ENCODE measurements around the gene PRKN.

The PRKN gene

DNA sequence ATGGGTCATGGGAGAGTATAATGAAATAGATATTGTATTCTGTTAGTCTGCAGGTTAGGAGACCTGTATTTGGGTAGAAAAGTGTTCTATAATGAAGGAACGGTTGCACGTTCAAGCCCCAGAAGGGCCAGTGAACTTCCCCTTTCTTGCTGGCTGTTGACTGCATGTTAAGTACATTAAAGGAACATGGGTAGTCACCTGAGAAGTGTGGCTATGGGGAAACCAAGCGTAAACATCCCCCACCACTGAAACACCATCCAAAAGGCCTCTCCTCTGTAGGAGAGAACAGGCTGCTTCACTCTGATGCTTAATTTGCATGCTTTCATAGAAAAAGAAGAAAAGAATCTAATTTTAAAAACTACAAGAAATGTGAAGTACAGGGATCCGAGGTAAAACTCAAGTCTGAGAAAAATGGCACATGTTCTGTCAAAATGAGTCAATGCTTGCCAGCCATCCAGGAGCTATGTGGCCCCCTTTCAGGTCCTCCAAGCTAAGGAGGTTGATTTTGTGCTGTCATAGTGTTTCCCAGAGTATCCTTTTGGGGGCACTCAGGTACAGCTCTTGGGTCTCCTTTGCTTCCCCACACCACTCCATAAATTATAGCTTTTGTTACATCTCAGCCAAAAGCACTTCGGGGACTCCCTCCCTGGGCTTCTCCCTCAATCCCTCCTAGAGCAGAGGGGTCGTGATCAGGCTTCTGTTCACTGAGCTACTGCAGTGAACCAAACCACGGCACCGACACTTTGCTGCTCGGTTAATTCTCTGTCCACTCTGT is 1170.0 kb downstream of the PRKN start:
- no peak for DNase-seq

DNA sequence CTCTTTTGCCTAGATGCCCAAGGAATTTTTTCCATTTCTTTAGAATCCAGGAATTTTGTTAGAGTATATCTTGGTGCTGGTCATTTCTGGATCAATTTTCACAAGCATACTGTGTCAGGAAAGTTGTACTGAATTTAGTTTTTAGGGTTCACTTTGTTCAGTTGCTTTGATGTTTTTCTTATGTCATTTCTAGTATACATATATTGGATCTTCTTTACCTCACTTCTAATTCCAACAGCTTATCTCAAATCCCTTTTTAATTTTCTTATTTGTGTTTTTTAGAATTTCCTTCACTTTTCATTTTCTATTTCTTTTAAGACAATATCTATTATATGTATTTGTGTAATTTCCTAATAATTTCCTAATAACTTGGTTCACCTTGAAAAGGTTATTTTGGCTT is 1172.7 kb downstream of the PRKN start:
- no peak for DNase-seq

DNA sequence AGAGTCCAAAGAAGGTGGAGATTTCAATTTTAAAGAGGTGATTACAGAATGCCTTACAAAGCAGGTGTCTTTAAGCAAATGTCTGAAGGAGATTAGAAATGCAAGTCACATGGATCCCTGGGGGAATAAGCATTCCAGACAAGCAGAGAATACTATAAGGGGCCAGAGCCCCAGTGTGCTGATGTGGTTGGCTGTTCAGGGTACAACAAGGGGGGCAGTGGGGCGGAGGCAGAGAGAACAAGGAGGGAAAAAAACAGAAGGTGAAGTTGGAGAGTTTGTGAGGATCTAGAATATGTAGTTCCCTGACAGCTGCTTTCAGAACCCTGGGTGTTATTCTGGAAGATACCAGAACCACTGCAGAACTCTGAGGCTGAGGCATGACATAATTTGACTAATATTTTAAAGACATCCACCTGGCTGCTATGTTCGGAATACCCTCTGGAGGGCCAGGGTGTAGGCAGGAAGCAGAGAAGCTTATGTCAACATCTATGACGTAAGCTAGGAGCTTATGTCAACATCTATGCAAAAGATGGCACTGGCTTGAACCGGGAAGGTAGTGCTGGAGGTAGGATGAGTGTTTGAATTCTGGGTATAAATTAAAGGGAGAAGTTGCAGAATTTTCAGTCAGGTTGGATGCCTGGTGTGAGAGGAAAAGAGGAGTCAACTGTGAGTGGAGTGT is 1177.5 kb downstream of the PRKN start:
- peak; percentile 49 for DNase-seq

DNA sequence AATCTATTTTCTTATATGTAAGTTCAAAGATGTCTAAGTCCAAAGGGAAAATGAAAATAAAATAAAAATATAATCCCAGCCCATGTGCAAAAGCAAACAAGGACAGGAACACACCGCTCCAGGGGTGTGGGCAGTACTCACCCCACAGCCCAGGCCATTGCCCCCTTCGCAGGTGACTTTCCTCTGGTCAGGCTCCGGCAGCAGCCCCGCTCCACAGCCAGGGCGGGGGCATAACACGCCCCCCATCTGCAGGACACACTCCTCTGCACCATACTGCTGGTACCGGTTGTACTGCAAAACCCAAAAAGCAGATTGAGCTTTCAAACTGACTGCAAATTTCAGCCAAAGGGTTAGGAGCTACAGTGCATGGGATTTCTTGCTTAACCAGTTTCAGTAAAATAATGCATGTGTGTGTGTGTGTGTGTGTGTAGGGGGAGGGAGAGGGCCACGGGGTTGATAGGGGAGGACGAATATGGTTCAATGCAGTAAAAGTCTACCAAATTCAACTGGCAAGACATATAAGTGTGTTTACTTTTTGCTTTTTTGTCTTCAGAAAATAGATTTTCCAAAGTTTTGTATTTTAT is 1178.8 kb downstream of the PRKN start:
- DNase-seq: no peak

DNA sequence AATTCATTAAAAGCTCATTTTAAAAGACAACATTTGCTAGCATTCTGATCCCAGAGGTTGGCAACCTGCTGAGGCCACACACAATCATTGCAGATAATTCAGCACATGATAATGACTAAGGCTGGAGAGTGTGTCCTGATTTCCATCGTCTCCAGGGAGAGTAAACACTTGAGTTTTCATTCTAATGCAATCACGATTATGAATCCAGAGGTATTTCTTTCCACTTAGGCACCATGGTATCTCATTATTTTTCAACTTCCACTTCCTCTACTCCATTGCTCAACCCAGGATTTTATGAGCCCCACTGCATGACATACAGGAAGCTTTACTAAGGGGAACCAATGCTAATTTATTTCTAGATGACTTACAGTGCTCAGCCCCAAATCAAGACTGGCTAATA is 1179.9 kb downstream of the PRKN start:
- DNase-seq: peak; percentile 13

DNA sequence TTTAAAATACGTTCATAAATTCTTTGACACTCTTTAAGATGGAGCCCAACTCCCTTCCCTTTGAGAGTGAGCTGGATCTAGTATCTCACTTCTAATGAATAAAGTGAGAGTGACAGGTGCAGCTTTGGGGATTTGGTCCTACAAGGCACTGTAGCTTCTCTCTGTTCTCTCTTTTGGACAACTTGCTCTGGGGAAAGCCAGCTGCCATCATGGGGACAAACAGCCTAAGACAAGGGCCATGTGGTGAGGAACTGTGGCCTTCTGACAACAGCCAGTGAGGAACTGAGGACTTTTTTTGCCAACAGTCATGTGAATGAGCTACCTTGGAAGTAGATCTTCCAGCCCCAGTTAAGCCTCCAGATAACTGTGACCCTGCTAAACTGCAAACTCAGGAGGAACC is 1180.9 kb downstream of the PRKN start:
- DNase-seq: no peak

DNA sequence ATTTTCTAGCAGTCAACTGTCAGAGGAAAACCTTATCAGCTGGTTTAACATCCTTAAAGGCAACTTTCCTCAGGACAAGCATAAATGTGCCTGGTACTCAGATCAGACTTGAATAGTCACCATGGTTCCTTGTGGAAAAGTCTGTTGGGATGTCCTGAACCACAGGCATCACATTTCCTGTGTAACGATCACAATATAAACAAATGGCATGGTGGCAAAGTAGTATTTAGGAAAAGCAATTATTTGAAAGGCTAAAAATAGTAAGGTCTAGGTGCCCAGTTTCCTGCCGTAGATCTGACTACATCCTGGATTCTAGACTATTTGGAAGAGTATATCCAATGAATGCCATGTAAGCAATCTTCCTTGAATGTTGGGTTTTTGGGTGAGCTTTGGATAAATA is 1181.8 kb downstream of the PRKN start:
- no peak for DNase-seq

DNA sequence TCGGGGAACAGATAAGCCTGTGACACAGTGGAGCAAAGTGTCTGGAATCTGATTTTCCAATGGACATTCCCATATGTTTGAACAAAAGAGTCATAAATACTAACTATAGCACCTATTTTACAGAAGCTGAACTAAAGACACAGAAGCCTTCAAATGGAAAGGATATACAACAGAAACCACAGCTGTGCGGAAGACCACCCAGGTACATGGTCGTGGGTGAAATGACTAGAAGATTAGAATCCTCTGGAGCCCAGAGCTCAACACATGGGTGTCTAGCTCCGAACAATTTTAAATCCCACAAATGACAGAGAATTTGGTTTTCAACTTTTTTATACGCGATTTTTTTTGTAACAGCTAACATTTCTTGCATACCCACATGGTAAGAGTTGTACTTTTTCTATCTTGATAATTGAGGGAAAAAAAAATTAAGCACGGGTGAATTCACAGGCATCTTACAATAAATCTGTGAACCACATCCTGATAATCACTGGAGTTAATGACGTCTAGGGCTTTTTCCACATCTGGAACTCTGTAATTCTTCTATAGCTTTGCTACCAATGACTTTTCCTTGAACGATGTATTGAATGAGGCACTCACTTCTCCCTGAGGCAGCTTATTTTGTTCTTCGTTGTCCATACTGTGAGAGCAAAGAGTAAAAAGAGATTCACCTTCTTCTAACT is 1182.6 kb downstream of the PRKN start:
- DNase-seq: no peak

DNA sequence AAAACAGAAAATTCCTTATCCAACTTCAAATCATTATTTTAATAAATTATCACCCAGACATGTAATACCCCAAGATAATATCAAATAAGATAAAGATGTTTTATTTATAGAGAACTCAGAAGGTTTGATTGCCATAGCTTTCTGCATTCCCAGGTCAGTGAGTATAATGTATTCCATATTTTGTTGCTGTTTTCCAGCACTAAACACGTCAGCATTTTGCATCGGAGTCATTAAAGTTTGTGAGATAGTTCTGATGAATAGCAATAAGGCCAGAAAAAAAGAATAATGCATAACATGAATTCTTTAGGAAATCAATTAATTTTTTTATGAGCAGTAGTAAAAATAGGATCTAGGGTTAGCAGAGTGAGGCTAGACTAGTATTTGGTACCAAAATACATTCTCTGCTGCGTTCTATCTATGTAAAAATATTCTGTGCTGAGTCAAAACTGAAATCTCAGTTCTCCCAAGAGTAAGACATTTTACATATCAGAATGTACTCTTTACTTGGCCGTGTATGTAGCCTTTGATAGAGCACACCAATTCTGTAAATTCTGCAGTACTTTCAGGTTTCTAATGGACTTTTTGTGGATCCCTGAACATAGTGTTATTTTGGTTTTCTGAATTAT is 1183.8 kb downstream of the PRKN start:
- no peak for DNase-seq

DNA sequence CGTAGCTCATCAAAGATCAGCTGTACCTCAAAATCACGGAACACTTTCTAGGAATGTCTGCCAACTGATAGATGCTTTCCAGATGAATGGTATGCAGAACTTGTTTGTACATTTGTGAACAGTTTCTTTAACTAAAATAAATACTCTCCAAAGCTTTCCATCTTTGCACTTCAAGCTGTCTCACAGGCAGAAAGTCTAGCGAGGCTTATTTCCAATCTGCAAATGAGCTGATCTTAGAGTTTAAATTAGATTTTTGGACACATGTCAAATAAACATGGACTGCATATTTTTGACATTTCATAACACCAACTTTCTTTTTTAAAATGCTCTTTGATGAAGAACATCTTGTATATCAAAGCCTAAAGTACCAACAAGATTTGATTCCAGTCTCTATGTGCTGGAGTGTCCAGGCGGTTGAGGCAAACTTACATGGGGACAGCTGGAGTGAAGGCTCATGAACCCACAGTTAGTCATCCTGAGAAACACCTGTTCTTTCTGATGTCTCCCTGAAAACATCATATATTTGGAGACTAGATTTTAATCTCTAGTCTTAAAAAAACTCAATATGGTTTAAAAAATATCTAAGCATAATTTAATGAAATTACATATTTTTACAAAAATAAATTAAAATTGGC is 1185.1 kb downstream of the PRKN start:
- no peak for DNase-seq

DNA sequence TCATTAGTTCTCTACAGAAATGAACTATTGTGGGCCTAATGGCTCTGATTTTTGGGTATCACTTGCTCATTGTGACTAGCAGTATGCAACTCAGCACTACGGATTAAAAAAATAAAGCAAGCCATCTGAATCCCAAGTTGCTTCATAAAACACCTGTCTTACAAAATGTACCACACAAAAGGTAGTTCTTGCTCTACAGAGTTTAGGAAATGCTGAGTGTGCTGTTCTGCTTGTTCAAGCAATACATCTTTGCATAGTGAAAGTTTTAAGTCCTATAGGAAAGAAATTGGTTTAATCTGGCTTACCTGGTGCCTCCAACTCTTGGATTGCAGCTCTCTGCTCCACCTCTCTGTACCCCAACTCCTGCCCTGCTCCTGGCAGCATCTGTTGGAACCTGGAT is 1187.0 kb downstream of the PRKN start:
- DNase-seq: no peak

DNA sequence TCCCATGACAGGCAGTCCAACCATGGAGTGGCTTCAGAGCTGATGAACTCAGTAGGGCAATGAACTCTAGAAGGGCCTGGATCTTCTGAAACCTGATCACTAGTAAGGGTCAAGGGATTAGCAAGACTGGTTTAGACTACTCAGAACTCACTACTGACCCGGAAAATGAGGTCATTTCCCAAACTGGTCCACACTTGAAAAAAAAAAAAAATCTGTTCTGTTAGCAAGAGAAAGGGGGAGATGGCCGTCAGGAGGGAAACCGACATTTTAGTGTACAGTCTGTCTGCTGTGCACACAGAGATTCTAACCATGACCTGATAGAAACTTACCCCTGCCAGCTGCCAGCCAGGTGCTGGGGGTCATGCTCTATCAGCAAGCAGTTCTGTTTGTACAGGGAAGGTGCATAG is 1191.3 kb downstream of the PRKN start:
- no peak for DNase-seq

DNA sequence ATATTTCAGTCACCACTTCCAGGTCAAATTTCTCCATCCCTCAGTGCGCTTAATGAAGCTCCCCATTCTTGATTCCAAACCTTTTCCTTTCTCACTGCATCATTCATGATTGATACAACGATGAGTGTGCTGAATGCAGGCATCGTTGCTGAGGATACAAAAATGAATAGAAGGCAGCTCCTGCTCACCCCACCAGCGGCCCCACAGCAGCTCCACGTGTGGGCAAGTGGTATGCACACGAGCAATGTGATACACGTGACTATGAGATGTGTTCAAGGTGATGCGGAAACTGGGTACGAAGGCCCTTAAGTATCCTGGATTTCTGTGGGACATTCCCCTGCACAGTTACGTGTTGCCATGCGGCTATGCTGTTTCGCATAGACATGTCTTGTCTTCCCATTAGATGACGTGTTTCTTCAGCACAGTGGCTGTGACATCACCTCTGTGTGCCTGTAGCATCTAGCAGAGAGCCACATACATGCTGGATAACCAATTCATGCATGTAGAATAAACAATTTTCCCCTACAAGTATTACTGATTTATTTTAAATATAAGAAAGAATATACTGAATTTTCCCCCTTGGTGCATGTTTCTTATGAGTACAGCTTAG is 1193.2 kb downstream of the PRKN start:
- no peak for DNase-seq

DNA sequence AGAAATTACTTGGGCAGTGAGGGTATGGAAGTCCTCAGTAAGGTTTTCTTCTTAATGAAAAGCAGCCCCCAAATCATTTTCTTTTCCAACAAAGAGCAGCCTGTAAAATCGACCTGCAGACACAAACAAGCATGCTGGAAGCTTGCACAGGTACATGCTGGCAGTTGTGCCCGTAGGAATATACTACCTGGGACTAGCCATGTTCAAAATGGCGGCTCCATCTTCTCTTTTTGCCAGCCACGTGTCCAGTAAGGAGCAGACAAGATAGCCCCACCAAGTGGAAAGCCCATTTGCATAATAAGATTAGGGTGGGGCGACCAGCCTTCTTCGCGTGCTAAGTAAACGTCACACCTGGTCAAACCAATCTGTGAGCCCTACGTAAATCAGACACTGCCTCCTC is 1194.3 kb downstream of the PRKN start:
- DNase-seq: no peak

DNA sequence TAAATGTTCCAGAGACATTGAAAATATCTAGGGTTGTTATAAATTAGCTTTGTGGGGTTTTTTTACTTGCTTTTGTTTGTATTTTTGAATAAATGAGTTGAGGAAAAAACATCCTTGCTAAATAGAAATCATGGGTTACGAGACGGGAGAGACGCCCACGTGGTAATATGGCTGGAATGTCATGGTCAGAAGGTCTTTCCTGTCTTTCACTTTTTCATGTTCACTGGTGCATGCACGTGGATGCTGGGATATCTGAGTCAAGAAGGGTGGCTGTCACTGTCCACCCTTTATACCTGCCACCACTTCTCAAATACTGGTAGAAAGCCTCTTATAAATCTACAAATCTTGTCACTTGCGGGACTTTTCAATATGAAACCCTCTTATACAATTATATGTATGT is 1195.0 kb downstream of the PRKN start:
- DNase-seq: no peak

DNA sequence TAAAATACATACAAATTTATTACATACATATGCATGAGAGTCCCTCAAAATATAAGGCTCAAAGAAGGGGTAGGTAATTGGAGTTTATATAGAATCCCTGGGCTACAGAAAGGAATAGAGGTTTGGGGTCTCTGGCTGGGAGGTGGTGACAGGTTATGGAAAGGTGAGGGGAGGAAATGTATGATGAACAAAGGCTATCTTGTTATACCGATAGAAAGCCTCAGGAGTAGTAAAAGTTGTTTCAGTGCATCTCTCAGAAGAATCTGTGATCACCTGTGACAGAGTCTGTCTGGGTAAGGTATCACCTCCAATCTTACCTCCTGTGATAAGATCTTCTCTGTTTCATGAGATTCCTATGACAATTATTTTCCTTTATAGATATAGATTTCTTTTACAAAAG is 1200.8 kb downstream of the PRKN start:
- DNase-seq: no peak

DNA sequence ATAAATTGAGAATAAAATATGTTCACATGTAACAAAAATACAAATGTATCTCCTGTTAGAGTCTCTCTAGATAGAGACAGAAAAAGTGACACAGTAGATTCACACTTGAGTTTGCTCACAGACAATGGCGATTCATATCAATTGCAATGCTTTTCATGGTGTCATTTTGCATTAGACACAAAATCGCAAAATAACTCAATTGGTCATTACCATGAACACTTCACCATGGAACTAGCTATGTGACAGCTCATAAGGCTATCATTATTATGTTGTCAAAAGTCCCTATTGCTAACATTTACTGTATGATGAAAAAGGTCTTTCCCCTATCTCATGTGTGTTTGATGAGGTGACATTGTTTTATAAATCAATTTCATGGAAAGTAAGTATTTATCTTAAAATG is 1204.2 kb downstream of the PRKN start:
- DNase-seq: no peak

DNA sequence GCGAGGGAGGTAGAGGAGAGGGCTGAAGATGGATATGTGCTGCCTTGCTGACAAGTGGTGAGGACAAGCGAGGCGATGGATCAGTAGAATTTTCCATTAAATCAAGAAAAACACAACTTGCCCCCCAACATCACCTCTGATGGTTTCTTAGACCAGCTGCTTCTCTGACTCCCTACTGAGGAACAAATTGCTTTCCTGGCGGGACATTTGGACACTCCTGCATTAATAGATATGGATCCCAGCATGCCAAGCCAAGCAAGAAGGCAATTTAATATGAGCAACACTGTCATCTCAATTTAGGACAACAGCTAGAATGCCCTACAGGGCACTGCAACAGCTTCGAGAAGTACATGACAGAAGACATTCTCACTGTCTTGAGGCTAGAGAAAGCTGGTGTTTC is 1205.3 kb downstream of the PRKN start:
- DNase-seq: no peak

DNA sequence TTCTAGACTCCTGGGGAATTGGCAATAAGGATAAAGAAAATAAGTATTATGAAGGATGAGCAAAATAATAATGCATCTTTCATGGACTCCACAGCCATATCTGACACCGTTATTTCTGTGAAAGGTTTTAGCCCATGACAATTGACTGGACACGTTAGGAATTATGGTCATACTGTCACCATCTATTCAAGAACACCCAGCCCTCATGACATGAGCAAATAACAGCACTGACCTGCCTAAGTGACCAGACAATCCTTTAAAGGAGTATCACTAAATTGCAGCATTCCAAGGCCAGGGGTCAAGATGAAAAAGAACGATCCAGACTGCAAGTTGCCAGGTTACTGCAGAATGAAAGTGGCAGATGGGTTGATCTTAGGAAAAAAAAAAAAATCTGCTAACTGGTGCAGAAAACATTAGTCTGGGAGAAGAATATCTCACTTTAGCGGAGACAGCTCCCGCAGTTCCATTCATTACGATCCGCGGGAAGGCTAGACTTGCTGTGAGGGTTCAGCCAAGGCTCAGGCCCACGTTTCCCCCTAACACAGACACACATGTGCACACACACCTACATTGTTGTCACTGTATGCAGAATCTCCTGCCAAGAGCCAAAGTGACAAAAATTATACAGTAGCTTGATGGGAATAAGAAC is 1216.0 kb downstream of the PRKN start:
- no peak for DNase-seq

DNA sequence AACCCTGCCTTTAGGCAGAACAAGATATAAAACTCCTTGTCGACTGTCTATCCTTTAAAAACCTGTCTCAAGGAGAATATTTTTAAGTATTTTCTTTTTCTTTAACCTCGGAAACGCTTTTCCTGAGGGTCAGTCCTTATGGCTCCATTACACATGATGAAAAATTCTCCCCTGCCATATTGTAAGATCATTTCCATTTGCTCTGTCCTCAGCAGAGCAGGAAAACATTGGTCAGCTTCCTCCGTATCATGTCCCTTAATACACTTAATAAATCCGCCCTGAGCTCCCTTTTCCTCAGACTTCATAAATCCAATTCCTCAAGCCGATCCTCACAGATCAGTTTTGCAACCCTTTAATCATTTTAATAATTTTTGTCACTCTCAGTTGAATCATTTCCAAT is 1219.2 kb downstream of the PRKN start:
- no peak for DNase-seq

DNA sequence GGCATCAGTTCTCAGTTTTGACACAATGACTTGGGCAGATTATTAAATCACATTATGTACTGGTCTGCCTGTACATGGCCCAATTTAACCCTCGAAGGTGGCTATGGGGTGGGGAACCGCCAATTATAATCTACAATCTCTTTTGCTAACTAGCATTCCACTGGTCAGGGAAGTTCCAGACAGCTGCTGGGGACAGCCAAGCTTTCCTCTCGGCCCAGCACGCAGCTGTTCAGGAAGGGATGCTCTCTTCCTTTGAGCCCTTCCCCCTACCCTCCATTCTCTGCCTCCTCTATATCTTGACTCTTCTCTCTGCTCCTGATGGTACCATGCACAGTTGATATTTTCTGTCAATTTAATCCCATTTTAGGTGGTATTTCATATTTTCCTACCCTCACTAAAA is 1220.2 kb downstream of the PRKN start:
- no peak for DNase-seq

DNA sequence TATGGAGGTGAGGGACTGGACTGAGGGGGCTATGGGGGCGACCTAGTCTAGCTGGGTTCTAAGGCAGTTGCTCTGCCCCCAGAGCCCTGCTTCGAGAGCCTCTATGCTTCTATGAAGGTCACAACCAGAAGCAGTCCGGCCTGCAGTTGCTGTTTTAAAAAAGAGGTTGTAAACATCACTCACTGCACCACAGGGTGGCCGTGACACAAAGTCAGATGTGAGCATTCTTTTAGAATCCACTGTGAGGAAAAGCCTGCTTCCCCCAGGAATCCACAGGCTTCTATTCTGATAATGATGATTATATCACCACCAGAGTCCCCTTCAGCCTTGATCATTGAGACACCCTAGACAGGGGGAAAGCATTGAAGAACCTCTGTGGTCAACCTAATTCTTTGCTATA is 1224.0 kb downstream of the PRKN start:
- DNase-seq: no peak
